ENCODE measurements around the gene GOT1. TPM values are rescaled to one million over a fixed set of nuclear protein-coding genes. Genes with fewer than 3 reads are reported as not detected.

GOT1 gene
- total RNA-seq, 1 experiment from 2014 or later: 48.1 TPM

DNA sequence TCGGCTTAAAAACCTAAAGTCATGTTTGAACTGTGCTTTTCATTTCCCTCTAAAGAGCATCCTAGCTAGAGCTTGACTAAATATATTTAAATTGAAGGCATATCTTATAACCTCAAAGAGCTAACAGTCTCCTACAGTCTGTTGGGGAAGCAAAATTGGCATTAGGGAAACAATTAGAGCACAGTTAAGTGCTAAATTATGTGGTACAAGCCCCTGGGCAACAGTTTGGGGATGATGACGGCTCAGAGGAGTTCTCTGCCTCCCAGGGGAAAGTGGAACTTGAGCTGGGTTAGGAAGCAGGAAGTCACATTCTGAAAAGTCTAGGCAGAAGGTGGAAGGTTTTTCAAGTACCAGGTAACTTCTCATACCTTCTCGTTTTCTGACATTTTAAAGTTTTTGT is 18.6 kb upstream of the GOT1 start:
- H3K36me3 ChIP-seq: no peaks in the 10 kb centered on the region
- peak in 1 of 2 experiments; percentile 30 for DNase-seq
- H3K27me3 ChIP-seq: peaks cover 7% of the 10 kb centered on the region; the same call in 1 of the 2 replicates
- H3K4me1 ChIP-seq: no peaks in the 10 kb centered on the region
- no peaks in the 10 kb centered on the region for H3K9me3 ChIP-seq (replicated peaks)
- H3K27ac ChIP-seq: no peak overlapping the region
- H3K4me3 ChIP-seq: no peak overlapping the region

- Histone ChIP-seq H3K4me1 (no peaks in the 10 kb centered on the region), H3K27me3 (peaks cover 3% of the 10 kb centered on the region; the same call in 1 of the 2 replicates)
- no peak for DNase-seq
Observed at GRCh38 chr10:99444383-99445045, 14.1 kb upstream of the GOT1 start.

DNA sequence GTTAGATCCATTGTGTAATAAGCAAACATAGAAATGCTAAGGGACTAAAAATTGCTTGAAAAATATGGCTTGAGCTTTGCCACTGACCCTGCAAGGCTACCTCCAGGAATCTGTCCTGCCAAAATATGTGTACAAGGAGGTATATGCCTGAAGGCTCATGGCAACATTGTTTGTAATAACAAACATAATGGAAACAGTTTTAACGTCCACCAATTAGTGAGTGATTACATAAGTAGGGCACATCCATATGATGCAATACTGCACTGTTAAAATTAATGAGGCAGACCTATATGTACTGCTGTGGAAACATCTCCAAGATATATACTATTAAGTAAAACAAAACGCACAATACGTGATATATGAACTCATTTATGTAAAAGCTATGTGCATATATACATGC is 13.1 kb upstream of the GOT1 start:
- DNase-seq: no peak
- Histone ChIP-seq H3K27ac (no peak overlapping the region), H3K4me1 (no peaks in the 10 kb centered on the region), H3K36me3 (no peaks in the 10 kb centered on the region), H3K4me3 (no peak overlapping the region), H3K9me3 (replicated peaks) (no peaks in the 10 kb centered on the region), H3K27me3 (peaks cover 3% of the 10 kb centered on the region; the same call in 1 of the 2 replicates)

More at GRCh38 chr10:99444383-99445045, 14.1 kb upstream of the GOT1 start:
- Histone ChIP-seq H3K4me3 (no peak overlapping the region), H3K27ac (no peak overlapping the region), H3K36me3 (no peaks in the 10 kb centered on the region), H3K9me3 (replicated peaks) (no peaks in the 10 kb centered on the region)

DNA sequence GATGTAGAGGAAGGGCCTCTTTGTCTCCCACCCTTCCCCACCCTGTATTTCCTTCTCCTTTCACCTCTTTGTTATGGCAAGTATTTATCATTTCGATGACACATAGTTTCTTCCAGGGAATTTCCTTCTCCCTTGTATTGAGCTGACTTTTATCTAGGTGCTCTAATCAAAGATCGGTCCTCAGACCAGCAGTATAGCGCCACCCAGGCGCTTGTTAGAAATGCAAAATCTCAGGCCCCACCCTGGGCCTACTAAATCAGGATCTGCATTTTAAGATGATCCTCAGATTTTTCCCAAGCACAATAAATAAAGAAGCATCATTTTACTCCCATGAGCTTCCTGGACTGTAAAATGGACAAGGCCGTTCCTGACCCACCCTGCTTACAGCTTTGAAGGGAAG is 12.0 kb upstream of the GOT1 start:
- Histone ChIP-seq H3K4me1 (no peaks in the 10 kb centered on the region), H3K36me3 (no peaks in the 10 kb centered on the region), H3K9me3 (replicated peaks) (no peaks in the 10 kb centered on the region), H3K27me3 (no peaks in the 10 kb centered on the region), H3K27ac (no peak overlapping the region), H3K4me3 (no peak overlapping the region)
- no peak for DNase-seq

GRCh38 chr10:99438890-99439289 is 8.5 kb upstream of the GOT1 start:
- no peak overlapping the region for H3K4me3 ChIP-seq
- H3K4me1 ChIP-seq: no peaks in the 10 kb centered on the region
- H3K27ac ChIP-seq: no peak overlapping the region
- H3K27me3 ChIP-seq: no peaks in the 10 kb centered on the region
- no peaks in the 10 kb centered on the region for H3K9me3 ChIP-seq (replicated peaks)
- no peak for DNase-seq
- H3K36me3 ChIP-seq: no peaks in the 10 kb centered on the region

GRCh38 chr10:99435986-99436638 is 5.7 kb upstream of the GOT1 start:
- H3K27ac ChIP-seq: no peak overlapping the region
- peak in 1 of 2 experiments; percentile 74 for DNase-seq
- H3K27me3 ChIP-seq: no peaks in the 10 kb centered on the region
- no peak overlapping the region for H3K4me3 ChIP-seq
- no peaks in the 10 kb centered on the region for H3K36me3 ChIP-seq
- H3K9me3 ChIP-seq (replicated peaks): no peaks in the 10 kb centered on the region
- H3K4me1 ChIP-seq: 0 out of 2 replicates have a peak, but pooled peaks cover 3% of the 10 kb centered on the region

DNA sequence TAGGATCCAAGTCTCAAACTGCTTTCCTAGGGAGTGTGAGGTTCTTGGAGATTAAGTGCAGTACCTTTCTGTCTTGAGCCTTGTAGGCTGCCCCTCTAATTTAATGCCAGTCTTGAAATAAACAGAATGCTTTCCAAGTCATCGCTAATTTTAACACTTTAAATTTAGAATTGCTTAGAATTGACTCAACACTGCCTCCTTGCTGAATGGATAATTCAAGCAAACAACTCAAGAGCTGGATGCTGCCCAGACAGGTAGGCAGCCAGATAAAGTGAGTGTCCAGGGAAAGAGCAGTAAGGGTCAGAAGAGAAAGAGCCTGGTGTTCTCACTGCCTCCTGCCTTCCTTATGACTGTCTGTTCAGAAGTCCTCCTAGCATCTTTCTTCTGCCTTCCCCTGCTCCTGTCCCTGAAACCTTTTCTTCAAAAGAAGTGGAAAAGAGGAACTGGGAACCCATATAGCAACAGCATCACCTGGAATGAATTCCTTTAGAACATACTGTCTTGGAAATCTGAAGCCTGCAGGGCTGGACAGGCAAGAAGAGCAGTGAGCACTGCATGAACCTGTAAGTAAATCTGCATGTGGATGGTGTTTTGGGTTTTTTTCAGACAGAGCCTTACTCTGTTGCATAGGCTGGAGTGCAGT is 3.1 kb upstream of the GOT1 start:
- Histone ChIP-seq H3K27me3 (no peaks in the 10 kb centered on the region), H3K4me1 (peaks cover 3% of the 10 kb centered on the region; the same call in 1 of the 2 replicates), H3K9me3 (replicated peaks) (no peaks in the 10 kb centered on the region), H3K27ac (no peak overlapping the region), H3K36me3 (no peaks in the 10 kb centered on the region), H3K4me3 (no peak overlapping the region)
- DNase-seq: no peak

DNA sequence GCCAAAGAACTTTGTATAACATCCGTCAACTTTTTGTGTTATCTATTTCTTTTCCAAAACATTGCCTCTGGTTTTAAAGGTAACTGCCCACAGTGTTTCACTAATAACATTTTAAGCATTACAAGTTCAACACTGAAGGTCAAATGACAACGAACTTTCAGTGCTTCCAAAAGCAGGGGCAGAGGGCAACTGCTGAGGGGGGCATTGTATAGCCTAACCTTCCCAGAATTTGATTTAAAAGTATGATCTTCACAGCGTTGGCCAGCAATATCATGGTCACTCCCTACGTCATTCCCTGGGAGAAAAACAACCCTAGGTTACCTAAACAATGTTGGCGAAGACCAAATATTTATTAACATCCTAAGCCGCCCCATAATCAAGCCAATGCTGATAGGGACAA is 2.5 kb upstream of the GOT1 start:
- H3K4me1 ChIP-seq: peaks cover 3% of the 10 kb centered on the region; the same call in 1 of the 2 replicates
- no peak overlapping the region for H3K4me3 ChIP-seq
- no peak overlapping the region for H3K27ac ChIP-seq
- no peaks in the 10 kb centered on the region for H3K9me3 ChIP-seq (replicated peaks)
- H3K27me3 ChIP-seq: no peaks in the 10 kb centered on the region
- no peaks in the 10 kb centered on the region for H3K36me3 ChIP-seq
- no peak for DNase-seq

GRCh38 chr10:99432047-99432446 is 1.6 kb upstream of the GOT1 start:
- Histone ChIP-seq H3K27me3 (no peaks in the 10 kb centered on the region), H3K27ac (no peak overlapping the region), H3K9me3 (replicated peaks) (no peaks in the 10 kb centered on the region), H3K4me1 (peaks cover 3% of the 10 kb centered on the region; the same call in 1 of the 2 replicates), H3K36me3 (peaks cover under 1% of the 10 kb centered on the region; the same call in 1 of the 2 replicates), H3K4me3 (peak overlapping the region; percentile 93)
- no peak for DNase-seq

DNA sequence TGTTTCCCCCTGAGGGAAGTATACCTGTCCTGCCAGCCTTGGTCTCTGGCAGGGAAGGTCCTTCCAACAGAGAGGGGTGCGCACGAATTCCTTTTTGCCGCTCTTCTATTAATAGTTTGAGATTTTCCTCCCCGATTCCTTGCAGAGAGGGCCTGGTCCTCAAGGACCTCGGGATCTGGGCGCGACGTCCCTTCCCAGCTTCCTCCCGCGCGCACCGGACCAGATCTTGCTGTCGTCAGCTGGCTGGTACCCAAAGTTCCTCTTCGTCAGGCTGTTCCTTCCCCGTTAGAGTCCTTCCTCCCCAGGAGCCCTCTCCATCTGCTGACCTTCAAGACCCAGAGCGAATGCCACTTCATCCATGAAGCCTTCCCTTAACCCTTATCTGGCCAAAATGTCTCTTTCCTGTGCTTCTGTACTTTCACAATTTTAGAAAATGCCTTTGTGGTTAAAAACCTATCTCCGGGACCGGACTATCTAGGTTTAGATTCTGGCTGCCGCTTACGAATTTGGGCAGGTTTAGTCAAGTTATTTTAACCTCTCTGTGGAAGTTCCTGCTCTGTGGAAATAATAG is 851 bp upstream of the GOT1 start:
- DNase-seq: peak; percentile 47 to 56
- no peaks in the 10 kb centered on the region for H3K9me3 ChIP-seq (replicated peaks)
- peak overlapping the region; percentile 77 for H3K27ac ChIP-seq
- H3K4me1 ChIP-seq: peaks cover 3% of the 10 kb centered on the region; the same call in 1 of the 2 replicates
- no peaks in the 10 kb centered on the region for H3K27me3 ChIP-seq
- H3K4me3 ChIP-seq: peak overlapping the region; percentile 93
- H3K36me3 ChIP-seq: peaks cover 3% of the 10 kb centered on the region; the same call in 1 of the 2 replicates

DNA sequence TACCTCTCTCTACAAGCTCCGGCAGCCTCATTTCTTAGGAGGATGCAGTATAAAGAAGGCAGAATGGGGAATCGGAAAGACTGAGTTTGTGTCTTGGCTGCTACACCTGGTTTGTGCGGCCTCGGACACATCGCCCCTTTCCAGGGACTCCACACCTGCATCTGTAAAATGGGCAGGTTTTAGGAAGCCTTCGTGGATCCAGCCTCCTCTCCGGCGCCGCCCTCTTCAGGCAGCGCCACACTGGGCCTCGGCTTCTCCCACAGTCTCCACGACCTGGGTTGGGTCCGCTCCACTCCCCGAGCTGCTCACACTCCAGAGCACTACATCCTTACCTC is 341 bp downstream of the GOT1 start:
- H3K9me3 ChIP-seq (replicated peaks): no peaks in the 10 kb centered on the region
- H3K4me3 ChIP-seq: peak overlapping the region; percentile 93
- H3K27ac ChIP-seq: peak overlapping the region; percentile 77
- H3K27me3 ChIP-seq: no peaks in the 10 kb centered on the region
- no peak for DNase-seq
- peaks cover 3% of the 10 kb centered on the region; the same call in 1 of the 2 replicates for H3K36me3 ChIP-seq
- peaks cover 3% of the 10 kb centered on the region; the same call in 1 of the 2 replicates for H3K4me1 ChIP-seq

DNA sequence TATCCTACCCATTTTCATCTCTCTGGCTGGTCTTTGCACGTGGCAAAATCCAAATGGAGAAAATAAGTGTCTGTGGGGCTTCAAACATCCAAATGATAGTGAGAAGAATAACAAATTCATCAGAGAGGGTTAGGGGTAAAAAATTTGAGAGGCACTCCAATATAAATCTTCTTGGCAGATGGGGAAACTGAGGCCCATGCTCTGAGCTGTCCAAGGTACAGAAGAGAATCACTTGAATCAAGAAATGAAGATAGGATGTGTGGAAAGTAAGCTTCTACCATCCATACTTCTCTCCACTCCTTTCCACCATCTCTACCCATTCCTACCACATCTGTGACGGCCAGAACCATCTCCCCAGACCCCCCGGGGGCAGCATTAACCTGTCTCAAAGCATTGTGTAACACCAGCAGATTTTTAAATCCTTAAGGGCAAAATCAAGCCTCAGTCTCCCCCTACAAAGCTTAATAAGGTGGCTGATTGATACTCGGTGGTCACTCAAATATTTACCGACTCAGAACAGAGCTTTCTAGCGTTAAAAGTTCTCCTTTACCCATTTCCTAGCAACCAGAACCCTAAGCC is 818 bp downstream of the GOT1 start:
- peak overlapping the region; percentile 93 for H3K4me3 ChIP-seq
- H3K27ac ChIP-seq: no peak overlapping the region; the same call in 1 of the 2 replicates
- H3K9me3 ChIP-seq (replicated peaks): no peaks in the 10 kb centered on the region
- H3K4me1 ChIP-seq: peaks cover 3% of the 10 kb centered on the region; the same call in 1 of the 2 replicates
- no peak for DNase-seq
- peaks cover 5% of the 10 kb centered on the region for H3K36me3 ChIP-seq
- H3K27me3 ChIP-seq: no peaks in the 10 kb centered on the region

- Histone ChIP-seq H3K4me1 (peaks cover 3% of the 10 kb centered on the region; the same call in 1 of the 2 replicates), H3K27me3 (no peaks in the 10 kb centered on the region), H3K4me3 (no peak overlapping the region), H3K36me3 (peaks cover 14% of the 10 kb centered on the region), H3K9me3 (replicated peaks) (no peaks in the 10 kb centered on the region), H3K27ac (no peak overlapping the region)
- DNase-seq: no peak
Observed at GRCh38 chr10:99427566-99428190, 2.7 kb downstream of the GOT1 start.

DNA sequence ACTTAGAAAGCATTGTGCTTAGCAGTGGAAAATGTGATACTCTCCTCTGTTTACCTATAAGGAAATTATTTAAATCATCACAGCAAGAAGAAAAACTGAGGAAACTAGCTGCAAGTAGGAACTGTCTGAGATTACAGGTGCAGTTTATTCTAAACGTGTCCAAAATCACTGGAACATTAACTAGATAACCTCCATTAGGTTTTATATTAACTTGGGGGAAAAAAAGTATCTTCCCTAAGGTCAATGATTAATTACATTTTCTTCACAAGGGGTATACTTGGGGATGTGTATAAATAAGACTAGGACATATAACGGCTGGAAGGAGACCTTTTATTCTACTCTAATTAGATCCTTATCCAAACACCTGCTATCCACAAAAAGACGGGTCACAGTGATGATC is 3.7 kb downstream of the GOT1 start:
- Histone ChIP-seq H3K9me3 (replicated peaks) (no peaks in the 10 kb centered on the region), H3K4me1 (peaks cover 2% of the 10 kb centered on the region; the same call in 1 of the 2 replicates), H3K27me3 (no peaks in the 10 kb centered on the region), H3K4me3 (no peak overlapping the region), H3K36me3 (peaks cover 14% of the 10 kb centered on the region), H3K27ac (no peak overlapping the region)
- DNase-seq: no peak

All from SJCRH30 (cell line).